Natural killer cell (primary cell): Measurements from ENCODE around the gene WNT4. TPM values are rescaled to one million over a fixed set of nuclear protein-coding genes. Genes with fewer than 3 reads are reported as not detected.

Experiments
- ATAC-seq, 3 donors: fragments of 150-1000 bp in 2 of 3; fragments of 200-7000 bp in 1 of 3; cut with Tn5 transposase; 1 replicate in 1 of 3; 2 replicates in 2 of 3; pipeline ENCODE4 v1.10.0; 2021; ENCODE audit warnings: mild to moderate bottlenecking in 2 of 3, moderate library complexity in 2 of 3
- DNase-seq, 2 donors: peaks; one replicate each; pipeline versions ENCODE4 v3.0.0 to v3.0.0-alpha.2; 2013 to 2021; ENCODE audit warnings: mixed read lengths in 1 of 2
- H3K27ac ChIP-seq: one replicate; pipeline ENCODE4 v1.5.1; 2013; ENCODE audit warnings: mild to moderate bottlenecking, low read length
- H3K27me3 ChIP-seq: one replicate; pipeline ENCODE4 v1.6.1; 2013; ENCODE audit warnings: low read length; ENCODE audit not compliant: control insufficient read depth, insufficient read depth
- H3K36me3 ChIP-seq: one replicate; pipeline ENCODE4 v1.6.1; 2013; ENCODE audit warnings: low read length; ENCODE audit not compliant: control insufficient read depth, insufficient read depth
- H3K4me1 ChIP-seq: one replicate; pipeline ENCODE4 v1.6.1; 2013; ENCODE audit warnings: low read length; ENCODE audit not compliant: control insufficient read depth, insufficient read depth
- H3K4me3 ChIP-seq: one replicate; pipeline ENCODE4 v1.5.1; 2013; ENCODE audit warnings: low read length
- H3K9me3 ChIP-seq: one replicate; pipeline ENCODE4 v1.6.1; 2013; ENCODE audit warnings: low read length; ENCODE audit not compliant: control insufficient read depth, insufficient read depth
- H3K27ac Mint-ChIP-seq, 2 donors: one replicate each; pipeline ENCODE4 v1.8.0; 2022; ENCODE audit warnings: mild to moderate bottlenecking in 2 of 2, mixed read lengths in 2 of 2, moderate library complexity in 1 of 2
- H3K27me3 Mint-ChIP-seq, 2 donors: one replicate each; pipeline ENCODE4 v1.8.0; 2022; ENCODE audit warnings: low read depth in 2 of 2, mixed read lengths in 2 of 2
- H3K36me3 Mint-ChIP-seq: one replicate; pipeline ENCODE4 v1.8.0; 2022; ENCODE audit warnings: mixed read lengths
- H3K4me1 Mint-ChIP-seq, 2 donors: one replicate each; pipeline ENCODE4 v1.8.0; 2022; ENCODE audit warnings: mixed read lengths in 2 of 2
- H3K4me3 Mint-ChIP-seq: one replicate; pipeline ENCODE4 v1.8.0; 2022; ENCODE audit warnings: mild to moderate bottlenecking, moderate library complexity, mixed read lengths
- H3K9me3 Mint-ChIP-seq, 2 donors: one replicate each; pipeline ENCODE4 v1.8.0; 2022; ENCODE audit warnings: mixed read lengths in 2 of 2
- CTCF ChIP-seq: fragments of 200-600 bp; IDR thresholded peaks from one replicate; pipeline ENCODE4 v1.8.0; 2022; ENCODE audit warnings: antibody characterized with exemption
- WGBS: methylation state at CpG from one replicate; pipeline ENCODE4 v1.1.7; 2013; ENCODE audit warnings: missing lambda C conversion rate; ENCODE audit not compliant: insufficient coverage; 5-methylcytosine and 5-hydroxymethylcytosine counted together
- intact Hi-C: fragments of 100-400 bp; cut with micrococcal nuclease; formaldehyde crosslinking; loops from one replicate; pipeline ENCODE4 v1.14.2; 2022
- total RNA-seq, 4 donors: library from RNA; stranded (reverse); fragments of 120-200 nt in 1 of 4; gene quantifications; one replicate each; pipeline versions ENCODE4 v1.2.3 to v1.2.4, GENCODE V29; 2013 to 2022

Gene WNT4
- total RNA-seq, 3 donors from 2014 or later (not counting 1 experiment from before 2014, with no cell fraction given) = not detected

DNA sequence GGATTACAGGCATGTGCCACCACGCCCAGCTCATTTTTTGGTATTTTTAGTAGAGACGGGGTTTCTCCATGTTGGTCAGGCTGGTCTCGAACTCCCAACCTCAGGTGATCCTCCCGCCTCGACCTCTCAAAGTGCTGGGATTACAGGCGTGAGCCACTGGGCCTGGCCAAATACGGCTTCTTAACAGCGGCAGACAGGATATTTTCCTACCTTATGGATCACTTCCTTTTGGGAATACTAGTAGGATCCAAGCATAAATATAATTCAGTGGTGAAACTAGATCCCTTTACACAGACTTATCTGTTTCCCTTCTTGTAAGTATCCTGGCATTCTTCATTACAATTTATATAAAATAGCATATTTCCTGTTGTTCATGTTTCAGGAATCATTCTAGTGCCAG is 40.9 kb downstream of the WNT4 start:
- peaks cover 35% of the 10 kb centered on the region for H3K36me3 ChIP-seq
- no peaks in the 10 kb centered on the region for H3K27me3 ChIP-seq
- no peak for DNase-seq
- peak overlapping the region; percentile 90 for H3K27ac Mint-ChIP-seq
- H3K4me1 Mint-ChIP-seq = peaks cover 79 to 83% of the 10 kb centered on the region in 2 donors
- no peak overlapping the region for H3K4me3 ChIP-seq
- intact Hi-C loops = loop anchor here (5.0 to 10.0 kb wide), 2 partner anchors 35 to 313 kb away; no protein-coding TSS in a partner anchor
- H3K4me3 Mint-ChIP-seq = no peak overlapping the region
- ATAC-seq = no peak
- TF ChIP-seq CTCF = no peak
- H3K27ac ChIP-seq = no peak overlapping the region
- 94% methylated on average over 8 of the region's 8 CpGs for WGBS
- no peaks in the 10 kb centered on the region for H3K27me3 Mint-ChIP-seq
- peaks cover 17% of the 10 kb centered on the region for H3K4me1 ChIP-seq
- H3K9me3 Mint-ChIP-seq = no peaks in the 10 kb centered on the region
- H3K36me3 Mint-ChIP-seq = peaks cover 9% of the 10 kb centered on the region
- H3K9me3 ChIP-seq = no peaks in the 10 kb centered on the region

GRCh38 chr1:22101199-22101598 is 41.7 kb downstream of the WNT4 start:
- no peaks in the 10 kb centered on the region for H3K9me3 Mint-ChIP-seq
- no peak overlapping the region for H3K27ac ChIP-seq
- H3K4me1 ChIP-seq = peaks cover 17% of the 10 kb centered on the region
- TF ChIP-seq CTCF = no peak
- no peaks in the 10 kb centered on the region for H3K27me3 Mint-ChIP-seq
- peaks cover 39% of the 10 kb centered on the region for H3K36me3 ChIP-seq
- no peak overlapping the region for H3K4me3 Mint-ChIP-seq
- H3K27ac Mint-ChIP-seq = peak overlapping the region; percentile 90
- peaks cover 75% of the 10 kb centered on the region in 2 donors for H3K4me1 Mint-ChIP-seq
- no peaks in the 10 kb centered on the region for H3K27me3 ChIP-seq
- 80% methylated on average over 1 of the region's 1 CpG for WGBS
- ATAC-seq = no peak
- DNase-seq = no peak
- H3K36me3 Mint-ChIP-seq = peaks cover 9% of the 10 kb centered on the region
- intact Hi-C loops = loop anchor here (5.0 to 10.0 kb wide), 2 partner anchors 34 to 314 kb away; no protein-coding TSS in a partner anchor
- H3K9me3 ChIP-seq = no peaks in the 10 kb centered on the region
- H3K4me3 ChIP-seq = no peak overlapping the region

GRCh38 chr1:22100168-22100567 is 42.7 kb downstream of the WNT4 start:
- no peak overlapping the region for H3K4me3 ChIP-seq
- no peak for TF ChIP-seq CTCF
- H3K27ac Mint-ChIP-seq = peak overlapping the region; percentile 90
- no peaks in the 10 kb centered on the region for H3K27me3 Mint-ChIP-seq
- H3K4me1 Mint-ChIP-seq = peaks cover 67 to 68% of the 10 kb centered on the region in 2 donors
- DNase-seq (no peak), ATAC-seq (no peak)
- peaks cover 9% of the 10 kb centered on the region for H3K4me1 ChIP-seq
- no peaks in the 10 kb centered on the region for H3K9me3 Mint-ChIP-seq
- H3K9me3 ChIP-seq = no peaks in the 10 kb centered on the region
- H3K4me3 Mint-ChIP-seq = no peak overlapping the region
- H3K36me3 ChIP-seq = peaks cover 47% of the 10 kb centered on the region
- H3K36me3 Mint-ChIP-seq = peaks cover 9% of the 10 kb centered on the region
- H3K27me3 ChIP-seq = no peaks in the 10 kb centered on the region
- 97% methylated on average over 3 of the region's 3 CpGs for WGBS
- H3K27ac ChIP-seq = no peak overlapping the region
- intact Hi-C loops = loop anchor here (5.0 to 10.0 kb wide), 2 partner anchors 33 to 315 kb away; no protein-coding TSS in a partner anchor

- DNase-seq (no peak), ATAC-seq (no peak)
- Mint-ChIP-seq H3K9me3 (no peaks in the 10 kb centered on the region), H3K36me3 (peaks cover 9% of the 10 kb centered on the region), H3K27me3 (no peaks in the 10 kb centered on the region), H3K4me1 (peaks cover 63 to 64% of the 10 kb centered on the region in 2 donors), H3K4me3 (no peak overlapping the region), H3K27ac (peak overlapping the region in 1 of 2 donors; percentile 90)
- Histone ChIP-seq H3K27ac (no peak overlapping the region), H3K27me3 (no peaks in the 10 kb centered on the region), H3K4me1 (no peaks in the 10 kb centered on the region), H3K9me3 (no peaks in the 10 kb centered on the region), H3K4me3 (no peak overlapping the region), H3K36me3 (peaks cover 53% of the 10 kb centered on the region)
- no peak for TF ChIP-seq CTCF
- intact Hi-C loops = no loop called here
- 95% methylated on average over 10 of the region's 10 CpGs for WGBS
Measured at GRCh38 chr1:22098752-22099151, 44.1 kb downstream of the WNT4 start.
